ENCODE measurements around the gene SERINC5. TPM values are rescaled to one million over a fixed set of nuclear protein-coding genes. Genes with fewer than 3 reads are reported as not detected.

The SERINC5 gene
- total and polyA plus RNA-seq, 7 donors, result 0.70 to 8.6 (median 2.7) TPM

- H3K27me3 ChIP-seq (ENCODE audit: insufficient read depth in 3 of 3, low read length in 2 of 3), result no peaks in the 10 kb centered on the region
- intact Hi-C loops (cut with DNase I), result loop anchor here (5.0 kb wide), 2 partner anchors 35 to 40 kb away; partner anchors contain the start of gene SERINC5 (in 1 of the 2)
- peak overlapping the region; percentile 0 for H3K27ac ChIP-seq
- no peaks in the 10 kb centered on the region for H3K36me3 ChIP-seq (ENCODE audit: insufficient read depth in 1 of 2, low read depth in 1 of 2)
- H3K9me3 ChIP-seq, result no peaks in the 10 kb centered on the region
- no peak for TF ChIP-seq CTCF (IDR thresholded peaks at IDR 0.05)
- H3K4me3 ChIP-seq, result peak overlapping the region; percentile 1
- H3K4me1 ChIP-seq, result peaks cover 20% of the 10 kb centered on the region
- no peak for ATAC-seq
- DNase-seq, result no peak
- 76 to 96% (median 77%) methylated on average over 2 of the region's 2 CpGs for WGBS, 3 donors
Measured at GRCh38 chr5:80217667-80218066, 38.2 kb downstream of the SERINC5 start.

GRCh38 chr5:80216753-80217596 is 38.9 kb downstream of the SERINC5 start:
- 35 to 43% (median 38%) methylated on average over 12 of the region's 12 CpGs for WGBS, 3 donors
- intact Hi-C loops (cut with DNase I), result loop anchor here (5.0 kb wide), 2 partner anchors 35 to 40 kb away; partner anchors contain the start of gene SERINC5 (in 1 of the 2)
- TF ChIP-seq CTCF (IDR thresholded peaks at IDR 0.05), result no peak
- Histone ChIP-seq H3K36me3 (ENCODE audit: insufficient read depth in 1 of 2, low read depth in 1 of 2) (no peaks in the 10 kb centered on the region), H3K9me3 (no peaks in the 10 kb centered on the region), H3K4me3 (peak overlapping the region; percentile 1), H3K4me1 (peaks cover 20% of the 10 kb centered on the region), H3K27me3 (ENCODE audit: insufficient read depth in 3 of 3, low read length in 2 of 3) (no peaks in the 10 kb centered on the region), H3K27ac (peak overlapping the region; percentile 0)
- DNase-seq, result peak; percentile 71 to 91
- ATAC-seq, result peak; percentile 98 to 99 (median 99)

DNA sequence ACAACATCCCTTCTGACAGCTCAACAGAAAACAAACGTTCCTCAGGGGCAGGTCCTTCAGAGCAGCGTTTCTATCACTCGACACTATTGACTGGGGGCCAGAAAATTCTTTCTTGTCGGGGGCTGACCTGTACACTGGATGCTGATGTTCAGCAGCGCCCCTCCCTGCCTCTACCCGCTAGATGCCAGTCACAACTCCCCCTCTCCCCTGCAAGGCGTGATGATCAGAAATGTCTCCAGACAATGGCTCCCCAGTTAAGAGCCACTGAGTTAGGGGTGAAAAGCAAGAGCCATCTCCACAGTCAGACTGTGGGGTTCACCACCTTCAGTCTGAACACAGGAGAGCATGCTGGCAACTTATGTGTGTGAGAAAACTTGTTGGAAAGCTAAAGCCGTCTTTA is 39.8 kb downstream of the SERINC5 start:
- Histone ChIP-seq H3K9me3 (no peaks in the 10 kb centered on the region), H3K27ac (peak overlapping the region; percentile 25), H3K36me3 (ENCODE audit: insufficient read depth in 1 of 2, low read depth in 1 of 2) (no peaks in the 10 kb centered on the region), H3K4me1 (peaks cover 20% of the 10 kb centered on the region), H3K27me3 (ENCODE audit: insufficient read depth in 3 of 3, low read length in 2 of 3) (no peaks in the 10 kb centered on the region), H3K4me3 (no peak overlapping the region)
- peak in 1 of 4 donors; percentile 5 for ATAC-seq
- no peak for DNase-seq
- WGBS, 3 donors, result 60 to 65% (median 60%) methylated on average over 8 of the region's 8 CpGs
- intact Hi-C loops (cut with DNase I), result loop anchor here (5.0 kb wide), 2 partner anchors 36 to 41 kb away; partner anchors contain the start of gene SERINC5 (in 1 of the 2)
- no peak for TF ChIP-seq CTCF (IDR thresholded peaks at IDR 0.05)

- Histone ChIP-seq H3K27ac (peak overlapping the region; percentile 25), H3K36me3 (ENCODE audit: insufficient read depth in 1 of 2, low read depth in 1 of 2) (no peaks in the 10 kb centered on the region), H3K4me3 (no peak overlapping the region), H3K9me3 (no peaks in the 10 kb centered on the region), H3K27me3 (ENCODE audit: insufficient read depth in 3 of 3, low read length in 2 of 3) (no peaks in the 10 kb centered on the region), H3K4me1 (peaks cover 20% of the 10 kb centered on the region)
- TF ChIP-seq CTCF (IDR thresholded peaks at IDR 0.05), result no peak
- ATAC-seq, result peak in 2 of 4 donors; percentile 34 to 37
- intact Hi-C loops (cut with DNase I), result loop anchor here (5.0 kb wide), 2 partner anchors 37 to 42 kb away; partner anchors contain the start of gene SERINC5 (in 1 of the 2)
- 61 to 77% (median 67%) methylated on average over 4 of the region's 4 CpGs for WGBS, 3 donors
- no peak for DNase-seq
Measured at GRCh38 chr5:80215523-80215922, 40.3 kb downstream of the SERINC5 start.

Data from psoas muscle (tissue), 8 donors.